Stimulated activated CD8-positive, alpha-beta memory T cell treated with anti-CD3 and anti-CD28 coated beads, Interleukin-7, amount 100 ng/mL, for 48 hours (primary cell): ENCODE results near the gene CDKAL1.
"Not testable (repeated sequence)": the region's sequence is repeated elsewhere in the genome, so short reads cannot be mapped to it uniquely, and the experiment has no call there.

Source experiments
- DNase-seq, 2 donors: peaks; one replicate each; pipeline ENCODE4 v3.0.0-alpha.2; 2020; ENCODE audit warnings: low read depth in 1 of 2; ENCODE audit errors: extremely low read depth in 1 of 2

The CDKAL1 gene

GRCh38 chr6:20732896-20733295, 198.6 kb downstream of the CDKAL1 start:
- no peak for DNase-seq

DNA sequence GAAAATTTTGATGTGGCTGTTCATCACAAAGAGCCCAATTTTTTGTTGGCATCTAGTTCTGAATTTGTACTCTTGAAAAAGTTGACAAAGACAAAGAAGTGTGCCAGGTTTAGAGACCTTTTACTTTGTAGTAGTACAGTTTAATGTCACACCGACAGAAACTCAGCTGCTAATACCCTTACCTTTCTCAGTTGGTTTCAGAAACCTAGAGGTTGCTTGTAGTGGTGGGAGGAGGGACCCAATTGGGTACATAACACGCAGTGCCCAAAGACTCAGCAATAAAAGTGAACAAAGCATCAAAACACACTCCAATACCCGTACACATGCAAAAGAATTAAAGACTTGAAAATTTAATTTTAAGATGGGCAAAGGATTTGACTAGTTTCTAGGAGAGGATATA, 203.7 kb downstream of the CDKAL1 start:
- DNase-seq = no peak

GRCh38 chr6:20740088-20740487, 205.8 kb downstream of the CDKAL1 start:
- no peak for DNase-seq

- no peak for DNase-seq
Observed at GRCh38 chr6:20740727-20741126, 206.5 kb downstream of the CDKAL1 start.

GRCh38 chr6:20741490-20741889, 207.2 kb downstream of the CDKAL1 start:
- no peak for DNase-seq

DNA sequence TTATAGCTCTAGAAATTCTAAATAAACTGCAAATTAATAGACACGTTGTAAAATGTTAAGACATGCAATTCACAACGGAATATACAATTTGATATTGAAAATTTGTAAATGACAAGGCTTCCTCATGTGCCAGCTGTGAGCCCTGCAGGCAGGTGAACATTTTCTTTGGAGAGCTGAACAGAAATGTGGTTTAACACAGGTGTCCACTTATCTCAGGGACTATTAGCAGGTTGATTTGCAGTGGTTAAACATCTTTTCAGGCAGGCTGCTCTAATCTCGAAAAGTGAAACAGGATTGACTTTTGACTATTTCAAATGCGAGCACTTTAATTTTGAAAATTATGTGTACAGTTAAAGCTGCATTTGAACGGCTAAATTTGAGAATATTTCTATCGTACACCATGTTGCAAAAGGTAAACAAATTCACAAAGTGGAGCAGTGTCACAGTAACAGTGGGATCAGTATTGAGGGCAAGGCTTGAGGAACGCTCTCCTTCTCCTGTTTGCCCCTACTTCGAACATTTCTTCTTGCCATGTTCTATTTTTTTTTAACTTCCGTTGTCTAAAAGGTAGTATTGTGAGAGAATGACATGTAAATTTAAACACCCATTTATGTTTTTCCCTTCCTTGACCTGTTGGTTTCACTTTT, 210.8 kb downstream of the CDKAL1 start:
- DNase-seq = no peak

DNA sequence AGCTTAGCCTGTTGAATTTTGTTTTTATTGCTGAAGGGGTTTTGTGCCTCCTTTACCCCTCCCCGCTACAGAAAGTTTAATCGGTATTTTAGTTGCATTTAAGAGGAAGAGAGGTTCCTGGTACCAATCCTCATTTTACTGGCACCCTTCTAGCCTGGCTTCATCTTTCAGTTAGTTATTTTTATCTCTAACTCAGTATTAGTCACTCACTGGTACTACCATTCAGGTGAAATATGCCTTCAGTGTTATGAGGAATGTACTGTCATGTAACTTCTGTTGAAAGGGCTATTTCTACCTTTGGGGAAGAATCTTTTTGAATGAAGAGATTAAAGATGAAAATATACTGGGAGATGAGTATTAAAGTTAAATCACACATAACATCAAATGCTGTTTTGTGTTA, 211.8 kb downstream of the CDKAL1 start:
- no peak for DNase-seq

GRCh38 chr6:20746805-20747558, 212.7 kb downstream of the CDKAL1 start:
- DNase-seq = no peak

- DNase-seq = no peak
Observed at GRCh38 chr6:20747991-20748390, 213.7 kb downstream of the CDKAL1 start.

GRCh38 chr6:20751293-20751935, 217.2 kb downstream of the CDKAL1 start:
- DNase-seq = no peak

GRCh38 chr6:20755631-20756030, 221.4 kb downstream of the CDKAL1 start:
- no peak for DNase-seq

DNA sequence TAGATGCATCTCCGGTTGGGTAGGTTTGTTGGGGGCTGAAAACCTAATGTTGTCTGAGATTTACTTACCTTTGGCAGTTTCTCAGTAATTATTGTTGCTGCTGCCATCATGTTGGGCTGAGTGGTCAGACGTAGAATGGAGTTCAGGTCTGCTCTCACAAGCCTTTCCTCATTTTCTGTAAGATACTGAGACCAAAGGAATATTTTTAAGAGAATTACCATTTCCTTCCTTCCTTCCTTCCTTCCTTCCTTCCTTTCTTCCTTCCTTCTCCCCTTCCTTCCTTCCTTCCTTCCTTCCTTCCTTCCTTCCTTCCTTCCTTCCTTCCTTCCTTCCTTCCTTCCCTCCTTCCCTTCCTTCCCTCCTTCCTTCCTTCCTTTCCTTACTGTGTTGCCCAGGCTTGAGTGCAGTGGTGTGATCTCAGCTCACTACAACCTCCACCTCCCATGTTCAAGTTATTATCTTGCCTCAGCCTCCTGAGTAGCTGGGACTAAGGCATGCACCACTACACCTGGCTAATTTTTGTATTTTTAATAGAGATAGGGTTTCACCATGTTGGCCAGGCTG, 222.4 kb downstream of the CDKAL1 start:
- not testable (repeated sequence) for DNase-seq

- no peak for DNase-seq
Observed at GRCh38 chr6:20757761-20758160, 223.5 kb downstream of the CDKAL1 start.

- DNase-seq = no peak
Observed at GRCh38 chr6:20763296-20763695, 229.0 kb downstream of the CDKAL1 start.

GRCh38 chr6:20769631-20770030, 235.4 kb downstream of the CDKAL1 start:
- no peak for DNase-seq

DNA sequence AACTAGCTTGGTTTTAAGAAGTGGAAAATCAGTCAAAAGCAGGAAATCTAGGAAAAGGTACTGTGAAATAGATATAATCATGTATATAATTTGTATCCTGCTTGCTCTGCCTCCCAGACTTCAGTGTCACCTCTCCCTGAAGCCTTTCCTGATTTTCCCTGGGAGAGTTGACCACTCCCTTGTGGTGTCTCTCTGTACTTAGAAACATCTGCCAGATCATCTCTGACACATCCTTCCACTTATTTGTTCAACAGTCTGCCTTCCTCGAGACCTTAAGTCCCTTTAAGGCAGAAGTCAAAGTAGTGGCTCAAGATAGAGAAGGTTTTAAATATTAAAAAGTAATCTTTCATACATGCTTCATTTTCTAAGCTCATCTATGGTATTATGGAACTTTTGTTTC, 236.5 kb downstream of the CDKAL1 start:
- DNase-seq = no peak

DNA sequence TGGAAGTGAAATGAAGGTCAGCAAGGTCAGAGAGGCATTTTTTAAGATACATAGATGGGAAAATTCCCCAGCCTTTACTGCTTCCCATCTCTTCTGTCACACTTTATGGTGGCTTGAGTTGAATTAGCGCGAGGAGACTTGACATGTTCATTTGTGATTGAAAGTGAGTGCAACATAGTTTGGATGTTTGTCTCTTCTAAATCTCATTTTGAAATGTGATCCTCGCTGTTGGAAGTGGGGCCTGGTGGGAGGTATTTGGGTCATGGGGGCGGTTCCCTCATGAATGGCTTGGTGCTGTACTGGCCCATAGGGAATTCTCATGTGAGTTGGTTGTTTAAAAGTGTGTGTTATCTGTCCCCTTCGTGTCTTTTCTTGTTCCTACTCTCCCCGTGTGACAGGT, 237.2 kb downstream of the CDKAL1 start:
- no peak for DNase-seq

GRCh38 chr6:20773822-20774221, 239.6 kb downstream of the CDKAL1 start:
- DNase-seq = no peak

GRCh38 chr6:20775981-20776380, 241.7 kb downstream of the CDKAL1 start:
- DNase-seq = no peak

DNA sequence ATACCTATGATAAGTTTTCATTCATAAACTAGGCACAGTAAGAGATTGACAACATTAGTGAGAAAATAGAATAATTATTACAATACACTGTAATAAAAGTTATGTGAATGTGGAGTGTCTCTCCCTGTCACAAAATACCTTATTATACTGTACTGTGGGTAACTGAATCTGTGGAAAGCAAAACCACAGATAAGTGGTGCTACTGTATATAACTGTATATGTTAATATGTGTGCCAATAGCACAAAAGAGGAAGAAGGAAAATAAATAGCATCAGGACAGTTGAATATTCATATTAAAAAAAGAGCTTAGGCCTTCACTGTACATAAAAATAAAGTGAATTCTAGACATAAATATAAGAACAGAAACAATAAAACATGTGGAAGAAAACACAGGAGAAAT, 243.5 kb downstream of the CDKAL1 start:
- DNase-seq = no peak

- no peak for DNase-seq
Observed at GRCh38 chr6:20778459-20778858, 244.2 kb downstream of the CDKAL1 start.

DNA sequence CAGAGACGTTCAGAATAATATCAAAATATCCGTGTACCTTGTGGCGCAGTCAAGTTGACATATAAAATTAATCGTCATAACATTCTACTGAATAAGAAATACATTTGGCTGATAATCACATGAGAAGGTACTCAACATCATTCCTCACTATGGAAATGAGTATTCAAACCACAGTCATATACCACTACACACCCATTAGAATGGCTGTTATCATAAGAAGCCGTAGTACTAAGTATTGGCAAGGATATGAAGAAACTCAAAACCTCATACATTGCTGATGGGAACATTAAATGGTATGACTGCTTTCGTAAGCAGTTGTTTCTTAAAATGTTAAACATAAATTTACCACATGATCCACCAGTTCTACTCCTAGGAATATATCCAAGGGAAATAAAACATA, 244.7 kb downstream of the CDKAL1 start:
- no peak for DNase-seq
